WERI-Rb-1 (cell line): ENCODE data around the gene PFKL.

Experiments used
- DNase-seq: peaks from one replicate; pipeline ENCODE4 v3.0.0-alpha.2; 2020
- H3K27ac ChIP-seq: fragments of 250-450 bp; sonication (Bioruptor Pico); 2 replicates; pipeline ENCODE4 v1.5.1; 2020; ENCODE audit warnings: mild to moderate bottlenecking, moderate library complexity
- H3K27me3 ChIP-seq: fragments of 250-450 bp; sonication (Bioruptor Pico); 2 replicates; pipeline ENCODE4 v1.5.1; 2021; ENCODE audit warnings: mild to moderate bottlenecking, low read depth, moderate library complexity; ENCODE audit not compliant: insufficient read depth, severe bottlenecking
- H3K36me3 ChIP-seq: fragments of 250-450 bp; sonication (Bioruptor Pico); 2 replicates; pipeline ENCODE4 v1.5.1; 2020; ENCODE audit warnings: mild to moderate bottlenecking, moderate library complexity
- H3K4me3 ChIP-seq: 2 replicates; pipeline ENCODE4 v1.5.1; 2011; ENCODE audit warnings: low read depth, mild to moderate bottlenecking, control low read depth, low read length
- H3K9me3 ChIP-seq: fragments of 250-450 bp; sonication (Bioruptor Pico); 2 replicates; pipeline ENCODE4 v1.5.1; 2021; ENCODE audit warnings: mild to moderate bottlenecking, moderate library complexity; ENCODE audit not compliant: severe bottlenecking
- CTCF ChIP-seq: IDR thresholded peaks from 2 replicates; pipeline ENCODE4 v1.5.1; 2011; ENCODE audit warnings: low read depth, mild to moderate bottlenecking, control low read depth, inconsistent platforms, low read length

PFKL gene

GRCh38 chr21:44364151-44365053, 64.5 kb downstream of the PFKL start:
- Histone ChIP-seq H3K27ac (no peak overlapping the region), H3K27me3 (peaks cover 5% of the 10 kb centered on the region), H3K9me3 (peaks cover 2% of the 10 kb centered on the region)

GRCh38 chr21:44365251-44365966, 65.6 kb downstream of the PFKL start:
- Histone ChIP-seq H3K36me3 (no peaks in the 10 kb centered on the region), H3K27ac (no peak overlapping the region), H3K9me3 (peaks cover 2% of the 10 kb centered on the region), H3K27me3 (peaks cover 5% of the 10 kb centered on the region), H3K4me3 (no peak overlapping the region)
- no peak for TF ChIP-seq CTCF
- no peak for DNase-seq

More at GRCh38 chr21:44364151-44365053, 64.5 kb downstream of the PFKL start:
- DNase-seq, result no peak
- TF ChIP-seq CTCF, result peak; percentile 57; the same call in 1 of the 2 replicates
- Histone ChIP-seq H3K4me3 (no peak overlapping the region), H3K36me3 (no peaks in the 10 kb centered on the region)

GRCh38 chr21:44365967-44366585, 66.2 kb downstream of the PFKL start:
- Histone ChIP-seq H3K27me3 (peaks cover 8% of the 10 kb centered on the region), H3K36me3 (no peaks in the 10 kb centered on the region), H3K9me3 (peaks cover 2% of the 10 kb centered on the region), H3K4me3 (no peak overlapping the region), H3K27ac (no peak overlapping the region)
- DNase-seq, result no peak
- TF ChIP-seq CTCF, result no peak

- H3K27ac ChIP-seq, result no peak overlapping the region
- TF ChIP-seq CTCF, result no peak
Observed at GRCh38 chr21:44366586-44367211, 66.8 kb downstream of the PFKL start.

GRCh38 chr21:44368711-44369446, 69.0 kb downstream of the PFKL start:
- Histone ChIP-seq H3K27me3 (peaks cover 8% of the 10 kb centered on the region), H3K36me3 (no peaks in the 10 kb centered on the region), H3K4me3 (peak overlapping the region; percentile 27), H3K27ac (no peak overlapping the region), H3K9me3 (no peaks in the 10 kb centered on the region)
- peak; percentile 56 for DNase-seq
- TF ChIP-seq CTCF, result peak; percentile 60

More at GRCh38 chr21:44366586-44367211, 66.8 kb downstream of the PFKL start:
- H3K4me3 ChIP-seq, result no peak overlapping the region
- no peak for DNase-seq
- H3K9me3 ChIP-seq, result peaks cover 2% of the 10 kb centered on the region
- H3K27me3 ChIP-seq, result peaks cover 8% of the 10 kb centered on the region
- no peaks in the 10 kb centered on the region for H3K36me3 ChIP-seq
